Lower leg skin (tissue), 3 donors: ENCODE measurements around the gene TRAPPC14.

Experiments used
- POLR2A ChIP-seq, 2 donors: fragments of 450-650 bp; IDR thresholded peaks; one replicate each; pipeline ENCODE4 v1.6.1; 2016 to 2017; ENCODE audit warnings: antibody characterized with exemption in 2 of 2, mild to moderate bottlenecking in 1 of 2, moderate library complexity in 1 of 2
- TF ChIP-seq, protein P1 (sequence below), 3 donors: fragments of 450-650 bp; IDR thresholded peaks; one replicate each; pipeline ENCODE4 v1.5.1; 2016; ENCODE audit warnings: antibody characterized with exemption in 3 of 3, mild to moderate bottlenecking in 3 of 3, moderate library complexity in 2 of 3

DNA sequence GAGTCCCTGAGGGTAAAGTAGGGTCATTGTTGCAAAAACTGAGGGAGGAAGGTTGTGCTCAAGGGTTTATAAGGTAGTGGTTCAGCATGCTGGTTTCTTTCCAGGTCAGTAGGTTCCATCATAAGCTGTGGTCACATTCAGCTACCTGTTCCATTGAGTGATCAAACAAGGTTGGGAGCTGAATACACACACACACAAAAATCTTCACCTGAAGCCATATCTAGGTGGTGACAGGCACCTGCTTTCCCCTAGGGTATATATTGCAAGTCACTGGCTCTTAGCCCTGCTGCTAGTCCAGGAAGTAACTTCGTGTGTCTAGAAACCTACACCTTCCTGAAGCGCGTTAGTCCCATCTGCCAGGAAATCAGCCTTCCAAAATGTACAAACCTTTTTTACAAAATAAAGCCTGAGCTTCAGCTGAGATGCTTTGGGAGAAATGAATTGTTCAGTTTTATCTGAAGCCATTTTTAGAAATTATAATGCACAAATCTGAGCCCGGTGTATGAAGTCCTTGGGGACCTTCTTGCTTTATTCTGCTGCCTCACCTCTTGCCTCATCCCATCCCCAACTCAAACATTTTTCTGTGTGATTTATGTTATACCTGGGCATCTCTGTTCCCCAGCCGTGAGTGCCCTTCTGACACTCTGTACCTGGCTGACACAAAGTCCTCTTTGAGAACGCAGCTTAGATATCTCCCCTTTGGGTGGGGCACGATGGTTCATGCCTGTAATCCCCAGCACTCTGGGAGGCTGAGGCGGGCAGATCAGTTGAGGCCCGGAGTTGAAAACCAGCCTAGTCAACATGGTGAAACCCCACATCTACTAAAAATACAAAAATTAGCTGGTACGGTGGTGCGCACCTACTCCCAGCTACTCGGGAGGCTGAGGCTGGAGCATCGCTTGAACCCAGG, 20.4 kb downstream of the TRAPPC14 start:
- TF ChIP-seq, protein P1, sequence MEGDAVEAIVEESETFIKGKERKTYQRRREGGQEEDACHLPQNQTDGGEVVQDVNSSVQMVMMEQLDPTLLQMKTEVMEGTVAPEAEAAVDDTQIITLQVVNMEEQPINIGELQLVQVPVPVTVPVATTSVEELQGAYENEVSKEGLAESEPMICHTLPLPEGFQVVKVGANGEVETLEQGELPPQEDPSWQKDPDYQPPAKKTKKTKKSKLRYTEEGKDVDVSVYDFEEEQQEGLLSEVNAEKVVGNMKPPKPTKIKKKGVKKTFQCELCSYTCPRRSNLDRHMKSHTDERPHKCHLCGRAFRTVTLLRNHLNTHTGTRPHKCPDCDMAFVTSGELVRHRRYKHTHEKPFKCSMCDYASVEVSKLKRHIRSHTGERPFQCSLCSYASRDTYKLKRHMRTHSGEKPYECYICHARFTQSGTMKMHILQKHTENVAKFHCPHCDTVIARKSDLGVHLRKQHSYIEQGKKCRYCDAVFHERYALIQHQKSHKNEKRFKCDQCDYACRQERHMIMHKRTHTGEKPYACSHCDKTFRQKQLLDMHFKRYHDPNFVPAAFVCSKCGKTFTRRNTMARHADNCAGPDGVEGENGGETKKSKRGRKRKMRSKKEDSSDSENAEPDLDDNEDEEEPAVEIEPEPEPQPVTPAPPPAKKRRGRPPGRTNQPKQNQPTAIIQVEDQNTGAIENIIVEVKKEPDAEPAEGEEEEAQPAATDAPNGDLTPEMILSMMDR (IDR thresholded peaks at IDR 0.05), result no peak
- no peak for TF ChIP-seq POLR2A (IDR thresholded peaks at IDR 0.05)
